Measurements from ENCODE around the gene IQCB1.

- TF ChIP-seq CTCF (IDR thresholded peaks at IDR 0.05): no peak
- TF ChIP-seq POLR2A (IDR thresholded peaks at IDR 0.05): no peak
Observed at GRCh38 chr3:121803771-121804320, 31.0 kb downstream of the IQCB1 start.

Measured in heart left ventricle (tissue), 13 donors.